HFFc6 (cell line): ENCODE results near the gene DNA2. TPM values are rescaled to one million over a fixed set of nuclear protein-coding genes. Genes with fewer than 3 reads are reported as not detected.

Experiments
- DNase-seq: peaks from one replicate; pipeline ENCODE4 v3.0.0-alpha.2; 2018
- H3K27ac Mint-ChIP-seq: 2 replicates; pipeline ENCODE4 v1.8.0; 2020; ENCODE audit warnings: mild to moderate bottlenecking, mixed read lengths
- H3K27me3 Mint-ChIP-seq: 2 replicates; pipeline ENCODE4 v1.8.0; 2021; ENCODE audit warnings: mild to moderate bottlenecking, moderate library complexity, mixed read lengths; ENCODE audit not compliant: insufficient read depth
- H3K36me3 Mint-ChIP-seq: 2 replicates; pipeline ENCODE4 v1.8.0; 2021; ENCODE audit warnings: low read depth, mixed read lengths
- H3K4me1 Mint-ChIP-seq: 2 replicates; pipeline ENCODE4 v1.8.0; 2020; ENCODE audit warnings: low read depth, mixed read lengths
- H3K4me3 Mint-ChIP-seq: 2 replicates; pipeline ENCODE4 v1.8.0; 2020; ENCODE audit warnings: mild to moderate bottlenecking, moderate library complexity, mixed read lengths
- H3K9me3 Mint-ChIP-seq: 2 replicates; pipeline ENCODE4 v1.8.0; 2020; ENCODE audit warnings: mild to moderate bottlenecking, mixed read lengths
- total RNA-seq, 6 experiments: library from RNA; stranded (reverse); fragmentation: NEBNext Ultra II Directional; extraction: Animal tissue kit (Norgen Biotek cat#: 25700); gene quantifications; 2 replicates in 1 of 6; 3 replicates in 5 of 6; pipeline ENCODE4 v1.2.3, GENCODE V29; 2021
- TF ChIP-seq, protein P1 (sequence below): fragments of 200-600 bp; sonication (generic); IDR thresholded peaks from 2 replicates; pipeline ENCODE4 v1.5.0; 2021; ENCODE audit warnings: antibody characterized with exemption, mild to moderate bottlenecking

DNA2 gene
- total RNA-seq, 6 experiments from 2014 or later: 6.2 to 8.8 (median 7.2) TPM

DNA sequence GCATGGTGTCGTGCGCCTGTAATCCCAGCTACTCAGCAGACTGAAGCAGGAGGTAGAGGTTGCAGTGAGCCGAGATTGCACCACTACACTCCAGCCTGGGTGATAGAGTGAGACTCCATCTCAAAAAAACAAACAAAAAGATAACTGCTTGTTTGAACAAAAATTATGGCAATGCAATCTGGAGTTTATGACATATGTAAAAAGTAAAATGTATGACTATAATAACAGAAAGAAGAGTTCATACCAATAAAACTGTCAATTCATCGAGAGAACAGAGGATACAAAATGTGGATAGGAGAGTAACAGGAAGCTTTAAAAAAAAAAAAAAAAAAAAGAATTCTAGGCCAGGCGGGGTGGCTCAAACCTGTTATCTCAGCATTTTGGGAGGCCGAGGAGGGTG, 36.3 kb upstream of the DNA2 start:
- DNase-seq: no peak

GRCh38 chr10:68506411-68506810, 34.6 kb upstream of the DNA2 start:
- no peak for DNase-seq
- no peaks in the 10 kb centered on the region for H3K9me3 Mint-ChIP-seq
- TF ChIP-seq, protein P1, sequence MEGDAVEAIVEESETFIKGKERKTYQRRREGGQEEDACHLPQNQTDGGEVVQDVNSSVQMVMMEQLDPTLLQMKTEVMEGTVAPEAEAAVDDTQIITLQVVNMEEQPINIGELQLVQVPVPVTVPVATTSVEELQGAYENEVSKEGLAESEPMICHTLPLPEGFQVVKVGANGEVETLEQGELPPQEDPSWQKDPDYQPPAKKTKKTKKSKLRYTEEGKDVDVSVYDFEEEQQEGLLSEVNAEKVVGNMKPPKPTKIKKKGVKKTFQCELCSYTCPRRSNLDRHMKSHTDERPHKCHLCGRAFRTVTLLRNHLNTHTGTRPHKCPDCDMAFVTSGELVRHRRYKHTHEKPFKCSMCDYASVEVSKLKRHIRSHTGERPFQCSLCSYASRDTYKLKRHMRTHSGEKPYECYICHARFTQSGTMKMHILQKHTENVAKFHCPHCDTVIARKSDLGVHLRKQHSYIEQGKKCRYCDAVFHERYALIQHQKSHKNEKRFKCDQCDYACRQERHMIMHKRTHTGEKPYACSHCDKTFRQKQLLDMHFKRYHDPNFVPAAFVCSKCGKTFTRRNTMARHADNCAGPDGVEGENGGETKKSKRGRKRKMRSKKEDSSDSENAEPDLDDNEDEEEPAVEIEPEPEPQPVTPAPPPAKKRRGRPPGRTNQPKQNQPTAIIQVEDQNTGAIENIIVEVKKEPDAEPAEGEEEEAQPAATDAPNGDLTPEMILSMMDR: no peak

More for the DNA sequence above, 36.3 kb upstream of the DNA2 start:
- TF ChIP-seq, protein P1: no peak
- H3K4me1 Mint-ChIP-seq: no peaks in the 10 kb centered on the region
- H3K9me3 Mint-ChIP-seq: no peaks in the 10 kb centered on the region
- peaks cover 6% of the 10 kb centered on the region; the same call in 1 of the 2 replicates for H3K36me3 Mint-ChIP-seq
- no peak overlapping the region for H3K4me3 Mint-ChIP-seq
- H3K27ac Mint-ChIP-seq: no peak overlapping the region
- no peaks in the 10 kb centered on the region for H3K27me3 Mint-ChIP-seq

DNA sequence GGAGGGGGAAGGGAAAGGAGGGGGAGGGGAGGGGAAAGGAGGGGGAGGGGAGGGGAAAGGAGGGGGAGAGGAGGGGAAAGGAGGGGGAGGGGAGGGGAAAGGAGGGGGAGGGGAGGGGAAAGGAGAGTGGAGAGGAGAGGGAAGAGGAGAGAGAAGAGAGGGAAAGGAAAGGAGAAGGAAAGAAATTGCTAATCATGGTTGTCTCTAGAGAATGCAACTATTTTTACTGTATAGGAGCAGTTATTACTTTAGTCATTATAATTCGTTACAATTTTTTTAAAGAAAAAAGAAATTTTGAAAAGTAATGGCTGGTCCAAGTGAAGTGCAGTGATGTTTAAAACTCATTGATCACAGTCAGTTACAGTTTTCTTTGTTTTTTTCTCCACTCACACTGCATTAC, 31.1 kb upstream of the DNA2 start:
- Mint-ChIP-seq H3K27me3 (no peaks in the 10 kb centered on the region), H3K36me3 (peaks cover 23% of the 10 kb centered on the region), H3K9me3 (no peaks in the 10 kb centered on the region), H3K4me1 (no peaks in the 10 kb centered on the region), H3K4me3 (no peak overlapping the region), H3K27ac (no peak overlapping the region)
- TF ChIP-seq, protein P1: no peak
- no peak for DNase-seq

More at GRCh38 chr10:68506411-68506810, 34.6 kb upstream of the DNA2 start:
- H3K4me1 Mint-ChIP-seq: no peaks in the 10 kb centered on the region
- H3K27ac Mint-ChIP-seq: no peak overlapping the region
- no peaks in the 10 kb centered on the region for H3K27me3 Mint-ChIP-seq
- H3K36me3 Mint-ChIP-seq: peaks cover 14% of the 10 kb centered on the region; the same call in 1 of the 2 replicates
- H3K4me3 Mint-ChIP-seq: no peak overlapping the region

DNA sequence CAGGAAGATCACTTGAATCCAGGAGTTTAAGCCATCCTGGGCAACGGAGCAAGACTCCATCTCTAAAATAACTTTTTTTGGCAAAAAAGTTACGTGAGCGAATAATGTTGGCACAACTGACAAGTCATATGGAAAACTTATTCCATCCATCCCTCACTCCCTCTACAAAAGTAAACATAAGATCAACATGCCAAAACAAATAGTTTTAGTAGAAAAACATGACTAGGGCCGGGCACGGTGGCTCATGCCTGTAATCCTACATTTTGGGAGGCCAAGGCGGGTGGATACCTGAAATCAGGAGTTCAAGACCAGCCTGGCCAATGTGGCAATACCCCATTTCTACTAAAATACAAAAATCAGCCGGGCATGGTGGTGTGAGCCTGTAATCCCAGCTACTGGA, 29.9 kb upstream of the DNA2 start:
- TF ChIP-seq, protein P1: no peak
- H3K9me3 Mint-ChIP-seq: no peaks in the 10 kb centered on the region
- H3K27ac Mint-ChIP-seq: no peak overlapping the region
- H3K36me3 Mint-ChIP-seq: peaks cover 25% of the 10 kb centered on the region
- no peaks in the 10 kb centered on the region for H3K27me3 Mint-ChIP-seq
- H3K4me1 Mint-ChIP-seq: no peaks in the 10 kb centered on the region
- H3K4me3 Mint-ChIP-seq: no peak overlapping the region
- DNase-seq: no peak

- DNase-seq: no peak
- TF ChIP-seq, protein P1: no peak
- Mint-ChIP-seq H3K27ac (no peak overlapping the region), H3K4me1 (no peaks in the 10 kb centered on the region), H3K9me3 (no peaks in the 10 kb centered on the region), H3K36me3 (peaks cover 25% of the 10 kb centered on the region), H3K4me3 (no peak overlapping the region), H3K27me3 (no peaks in the 10 kb centered on the region)
These were observed 27.8 kb upstream of the DNA2 start for GRCh38 chr10:68499544-68499943.

- TF ChIP-seq, protein P1: no peak
- Mint-ChIP-seq H3K4me3 (no peak overlapping the region), H3K9me3 (no peaks in the 10 kb centered on the region), H3K36me3 (peaks cover 17% of the 10 kb centered on the region), H3K4me1 (no peaks in the 10 kb centered on the region), H3K27me3 (no peaks in the 10 kb centered on the region), H3K27ac (no peak overlapping the region)
- DNase-seq: no peak
These were observed 24.3 kb upstream of the DNA2 start for GRCh38 chr10:68496072-68496471.
